NT2/D1 (cell line): ENCODE measurements around the gene BEST2.
A peak's percentile ranks its signal among the peaks of the same experiment; 100 is the strongest.

Experiments used
- DNase-seq: peaks from one replicate; pipeline ENCODE4 v3.0.0-alpha.2; 2011; ENCODE audit warnings: low read depth, low spot score
- H3K27me3 ChIP-seq: 2 replicates; pipeline ENCODE4 v1.6.0; 2011; ENCODE audit warnings: mild to moderate bottlenecking; ENCODE audit not compliant: insufficient read length, insufficient read depth
- H3K36me3 ChIP-seq: 2 replicates; pipeline ENCODE4 v1.6.1; 2011; ENCODE audit warnings: mild to moderate bottlenecking, low read length, mixed read lengths; ENCODE audit not compliant: insufficient read depth, insufficient read length
- H3K4me1 ChIP-seq: 2 replicates; pipeline ENCODE4 v1.5.1; 2011; ENCODE audit not compliant: insufficient read depth, insufficient read length
- H3K4me3 ChIP-seq: 2 replicates; pipeline ENCODE4 v1.5.1; 2011; ENCODE audit warnings: low read depth; ENCODE audit not compliant: insufficient read length
- H3K9ac ChIP-seq: 2 replicates; pipeline ENCODE4 v1.6.0; 2011; ENCODE audit warnings: low read depth; ENCODE audit not compliant: insufficient read length
- H3K9me3 ChIP-seq: 2 replicates; pipeline ENCODE4 v1.5.1; 2011; ENCODE audit warnings: mild to moderate bottlenecking, low read length; ENCODE audit not compliant: insufficient read depth
- SUZ12 ChIP-seq: IDR thresholded peaks from 2 replicates; pipeline ENCODE4 v1.6.1; 2011; ENCODE audit not compliant: insufficient read length, insufficient read depth; ENCODE audit errors: extremely low read depth
- YY1 ChIP-seq: IDR thresholded peaks from 2 replicates; pipeline ENCODE4 v1.6.1; 2011; ENCODE audit not compliant: insufficient read length, insufficient read depth
- ZNF274 ChIP-seq: IDR thresholded peaks from 2 replicates; pipeline ENCODE4 v1.6.1; 2011; ENCODE audit warnings: mild to moderate bottlenecking, low read depth, low read length

BEST2 gene

GRCh38 chr19:12754465-12755196, 3.0 kb downstream of the BEST2 start:
- H3K27me3 ChIP-seq, result no peaks in the 10 kb centered on the region
- no peak overlapping the region for H3K4me3 ChIP-seq
- H3K4me1 ChIP-seq, result peaks cover 4% of the 10 kb centered on the region
- TF ChIP-seq ZNF274 (no peak), SUZ12 (no peak), YY1 (no peak)
- no peaks in the 10 kb centered on the region for H3K36me3 ChIP-seq
- no peak for DNase-seq
- H3K9ac ChIP-seq, result no peak overlapping the region
- peaks cover 6% of the 10 kb centered on the region; the same call in 1 of the 2 replicates for H3K9me3 ChIP-seq

GRCh38 chr19:12756150-12756883, 4.7 kb downstream of the BEST2 start:
- Histone ChIP-seq H3K4me1 (peaks cover 4% of the 10 kb centered on the region), H3K9me3 (peaks cover 6% of the 10 kb centered on the region; the same call in 1 of the 2 replicates), H3K4me3 (no peak overlapping the region), H3K27me3 (no peaks in the 10 kb centered on the region), H3K9ac (no peak overlapping the region), H3K36me3 (no peaks in the 10 kb centered on the region)
- no peak for DNase-seq
- no peak for TF ChIP-seq SUZ12

- Histone ChIP-seq H3K9me3 (peaks cover 1% of the 10 kb centered on the region; the same call in 1 of the 2 replicates), H3K36me3 (peaks cover 11% of the 10 kb centered on the region), H3K9ac (peak overlapping the region; percentile 66), H3K4me3 (peak overlapping the region; percentile 25), H3K4me1 (peaks cover 4% of the 10 kb centered on the region), H3K27me3 (no peaks in the 10 kb centered on the region)
- peak; percentile 60 for DNase-seq
- TF ChIP-seq YY1 (no peak), ZNF274 (no peak), SUZ12 (no peak)
Observed at GRCh38 chr19:12757544-12758274, 6.1 kb downstream of the BEST2 start.

- no peak for DNase-seq
- no peak for TF ChIP-seq SUZ12
- no peak for TF ChIP-seq ZNF274
- no peak for TF ChIP-seq YY1
Observed at GRCh38 chr19:12759686-12760085, 8.1 kb downstream of the BEST2 start.

GRCh38 chr19:12763100-12763499, 11.5 kb downstream of the BEST2 start:
- Histone ChIP-seq H3K4me3 (no peak overlapping the region), H3K27me3 (no peaks in the 10 kb centered on the region), H3K4me1 (peaks cover 3% of the 10 kb centered on the region), H3K36me3 (peaks cover 43% of the 10 kb centered on the region), H3K9ac (no peak overlapping the region), H3K9me3 (peaks cover 10% of the 10 kb centered on the region; the same call in 1 of the 2 replicates)
- no peak for DNase-seq
- TF ChIP-seq SUZ12 (no peak), ZNF274 (no peak), YY1 (no peak)

More at GRCh38 chr19:12759686-12760085, 8.1 kb downstream of the BEST2 start:
- Histone ChIP-seq H3K9me3 (peaks cover 10% of the 10 kb centered on the region; the same call in 1 of the 2 replicates), H3K9ac (no peak overlapping the region), H3K36me3 (peaks cover 29% of the 10 kb centered on the region), H3K4me1 (peaks cover 4% of the 10 kb centered on the region), H3K4me3 (no peak overlapping the region), H3K27me3 (no peaks in the 10 kb centered on the region)

GRCh38 chr19:12764698-12765097, 13.1 kb downstream of the BEST2 start:
- DNase-seq, result no peak
- peaks cover 6% of the 10 kb centered on the region for H3K4me1 ChIP-seq
- H3K36me3 ChIP-seq, result peaks cover 46% of the 10 kb centered on the region
- H3K9ac ChIP-seq, result no peak overlapping the region
- no peak overlapping the region for H3K4me3 ChIP-seq
- no peaks in the 10 kb centered on the region for H3K27me3 ChIP-seq
- H3K9me3 ChIP-seq, result peaks cover 10% of the 10 kb centered on the region; the same call in 1 of the 2 replicates
- TF ChIP-seq YY1 (no peak), ZNF274 (no peak), SUZ12 (no peak)

- Histone ChIP-seq H3K9ac (peak overlapping the region; percentile 82), H3K27me3 (no peaks in the 10 kb centered on the region), H3K9me3 (peaks cover 10% of the 10 kb centered on the region; the same call in 1 of the 2 replicates), H3K4me3 (peak overlapping the region; percentile 56), H3K36me3 (peaks cover 56% of the 10 kb centered on the region), H3K4me1 (peaks cover 6% of the 10 kb centered on the region)
- TF ChIP-seq YY1 (no peak), ZNF274 (no peak), SUZ12 (no peak)
- peak; percentile 70 for DNase-seq
Observed at GRCh38 chr19:12766051-12766521, 14.5 kb downstream of the BEST2 start.
